K562 (cell line): ENCODE data around the gene CAPRIN2. TPM values are rescaled to one million over a fixed set of nuclear protein-coding genes. Genes with fewer than 3 reads are reported as not detected.
A peak's percentile ranks its signal among the peaks of the same experiment; 100 is the strongest.

ENCODE experiments used
- BHLHE40 ChIP-seq: IDR thresholded peaks from 2 replicates; pipeline ENCODE4 v1.6.1; 2011; ENCODE audit warnings: low read length, improper control_type of control experiment
- CCNT2 ChIP-seq: IDR thresholded peaks from 2 replicates; pipeline ENCODE4 v1.6.1; 2011; ENCODE audit warnings: borderline replicate concordance, low read depth, mild to moderate bottlenecking, moderate library complexity, mixed read lengths, low read length; ENCODE audit not compliant: insufficient read length; ENCODE audit errors: extremely low read depth
- EP400 ChIP-seq: fragments of 450-650 bp; IDR thresholded peaks from 2 replicates; pipeline ENCODE4 v1.6.1; 2017; ENCODE audit warnings: antibody characterized with exemption, mild to moderate bottlenecking, moderate library complexity
- HNRNPLL ChIP-seq: fragments of 200-400 bp; formaldehyde crosslinking; IDR thresholded peaks from 2 replicates; pipeline ENCODE4 v1.6.1; 2017; ENCODE audit warnings: low read length, low read depth, mild to moderate bottlenecking; ENCODE audit not compliant: poor library complexity, severe bottlenecking
- HSF4 ChIP-seq: fragments of 250-450 bp; sonication (Bioruptor Pico); IDR thresholded peaks from 2 replicates; pipeline ENCODE4 v2.1.2; 2022; ENCODE audit warnings: mild to moderate bottlenecking, moderate library complexity, borderline replicate concordance
- POLR2H ChIP-seq: IDR thresholded peaks from 2 replicates; pipeline ENCODE4 v1.6.1; 2016; ENCODE audit warnings: missing genetic modification characterization, low read depth, mild to moderate bottlenecking, control low read depth, missing compliant biosample characterization, moderate library complexity
- PPARD ChIP-seq: fragments of 250-450 bp; sonication (Bioruptor Pico); IDR thresholded peaks from 2 replicates; pipeline ENCODE4 v1.8.0; 2022; ENCODE audit warnings: inconsistent platforms, mild to moderate bottlenecking, moderate library complexity
- SUPT5H ChIP-seq: fragments of 450-650 bp; IDR thresholded peaks from 2 replicates; pipeline ENCODE4 v1.6.1; 2016
- TAF9B ChIP-seq: fragments of 450-650 bp; IDR thresholded peaks from 2 replicates; pipeline ENCODE4 v1.6.1; 2018; ENCODE audit warnings: mild to moderate bottlenecking; ENCODE audit not compliant: partially characterized antibody
- U2AF1 ChIP-seq: fragments of 200-400 bp; formaldehyde crosslinking; optimal IDR thresholded peaks from 2 replicates; pipeline ENCODE3; 2017; ENCODE audit warnings: mild to moderate bottlenecking, low read depth, low read length, moderate library complexity
- polyA plus RNA-seq, 8 experiments: library from polyadenylated mRNA; depleted of rRNA in 4 of 8; stranded (reverse) in 5 of 8; unstranded in 3 of 8; fragments of >200 nt; fragmentation: Nextera tagmentation in 2 of 8; fragmentation: Illumina TruSeq in 1 of 8; extraction: Ambion mirVana in 2 of 8; extraction: Trizol in 1 of 8; gene quantifications; 2 replicates each; pipeline versions ENCODE4 v1.2.1 to v1.2.3, GENCODE V29; 2011 to 2014; ENCODE audit warnings: inconsistent platforms in 1 of 8, missing spikeins in 1 of 8
- total RNA-seq, 7 experiments: library from RNA; depleted of rRNA in 6 of 7; stranded (reverse); fragments of >200 nt in 6 of 7; fragmentation: Illumina TruSeq in 2 of 7; extraction: Trizol in 2 of 7; gene quantifications; 2 replicates each; pipeline versions ENCODE4 v1.2.1 to v1.2.3, GENCODE V29; 2011 to 2021; ENCODE audit warnings: low replicate concordance in 1 of 7
- TF ChIP-seq, protein P1 (sequence below): fragments of 450-650 bp; IDR thresholded peaks from 2 replicates; pipeline ENCODE4 v1.6.1; 2017; ENCODE audit warnings: antibody characterized with exemption, mild to moderate bottlenecking
- TF ChIP-seq, protein P2 (sequence below): fragments of 250-450 bp; sonication (Bioruptor Pico); IDR thresholded peaks from 2 replicates; pipeline ENCODE4 v1.5.0; 2021
- TF ChIP-seq, protein P3 (sequence below): fragments of 200-400 bp; formaldehyde crosslinking; IDR thresholded peaks from 2 replicates; pipeline ENCODE4 v1.6.1; 2017; ENCODE audit warnings: mild to moderate bottlenecking, low read depth, low read length, moderate library complexity
- TF ChIP-seq, protein P4 (sequence below): sonication (generic); formaldehyde crosslinking; IDR thresholded peaks from 2 replicates; pipeline ENCODE4 v1.9.0; 2022; ENCODE audit warnings: mild to moderate bottlenecking, missing genetic modification reagents
- TF ChIP-seq, protein P5 (sequence below): fragments of 450-650 bp; conservative IDR thresholded peaks from 2 replicates; pipeline ENCODE4 v1.6.1; 2016; ENCODE audit warnings: missing genetic modification characterization, low read depth, mild to moderate bottlenecking, missing compliant biosample characterization, moderate library complexity
- TF ChIP-seq, protein P6 (sequence below): sonication (generic); formaldehyde crosslinking; IDR thresholded peaks from 2 replicates; pipeline ENCODE4 v1.9.0; 2022; ENCODE audit warnings: mild to moderate bottlenecking, missing genetic modification reagents

CAPRIN2 gene
- total and polyA plus RNA-seq, 9 of the 15 experiments (the other 6 are each of a cell fraction or from before 2014, with no cell fraction given), result 2.3 to 14.5 (median 8.9) TPM

DNA sequence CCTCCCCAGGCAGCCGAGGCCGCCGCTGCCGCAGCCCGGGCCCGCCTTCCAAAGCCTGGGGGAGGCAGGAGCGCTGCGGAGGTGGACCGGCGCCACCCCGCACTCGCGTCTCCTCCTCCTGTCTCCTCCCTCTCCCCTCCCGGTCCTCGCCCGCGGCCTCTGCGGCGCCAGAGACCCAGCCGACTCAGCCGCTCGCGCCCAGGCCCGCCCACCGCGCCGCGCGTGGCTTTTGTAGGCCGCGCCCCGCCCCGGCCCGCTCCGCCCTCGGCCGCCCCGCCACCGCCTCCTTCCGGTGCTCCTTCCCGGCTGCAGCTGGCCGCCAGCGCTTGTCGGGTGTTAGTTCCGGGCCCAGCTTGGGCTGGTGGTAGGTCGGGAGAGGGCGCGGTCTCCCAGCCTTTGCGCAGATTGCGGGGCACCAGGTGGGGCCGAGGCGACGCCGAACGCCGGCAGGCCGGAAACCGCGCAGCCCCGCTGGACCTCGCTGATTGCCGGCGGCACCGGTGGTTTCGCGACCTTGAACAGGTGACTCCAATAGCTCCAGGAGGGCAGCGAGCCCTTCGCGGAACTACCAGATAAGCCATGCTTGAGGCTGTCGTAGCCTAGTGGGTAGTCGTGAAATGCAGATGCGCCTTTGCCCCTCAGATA lies at the start of gene CAPRIN2 (continued):
- TF ChIP-seq, protein P1, sequence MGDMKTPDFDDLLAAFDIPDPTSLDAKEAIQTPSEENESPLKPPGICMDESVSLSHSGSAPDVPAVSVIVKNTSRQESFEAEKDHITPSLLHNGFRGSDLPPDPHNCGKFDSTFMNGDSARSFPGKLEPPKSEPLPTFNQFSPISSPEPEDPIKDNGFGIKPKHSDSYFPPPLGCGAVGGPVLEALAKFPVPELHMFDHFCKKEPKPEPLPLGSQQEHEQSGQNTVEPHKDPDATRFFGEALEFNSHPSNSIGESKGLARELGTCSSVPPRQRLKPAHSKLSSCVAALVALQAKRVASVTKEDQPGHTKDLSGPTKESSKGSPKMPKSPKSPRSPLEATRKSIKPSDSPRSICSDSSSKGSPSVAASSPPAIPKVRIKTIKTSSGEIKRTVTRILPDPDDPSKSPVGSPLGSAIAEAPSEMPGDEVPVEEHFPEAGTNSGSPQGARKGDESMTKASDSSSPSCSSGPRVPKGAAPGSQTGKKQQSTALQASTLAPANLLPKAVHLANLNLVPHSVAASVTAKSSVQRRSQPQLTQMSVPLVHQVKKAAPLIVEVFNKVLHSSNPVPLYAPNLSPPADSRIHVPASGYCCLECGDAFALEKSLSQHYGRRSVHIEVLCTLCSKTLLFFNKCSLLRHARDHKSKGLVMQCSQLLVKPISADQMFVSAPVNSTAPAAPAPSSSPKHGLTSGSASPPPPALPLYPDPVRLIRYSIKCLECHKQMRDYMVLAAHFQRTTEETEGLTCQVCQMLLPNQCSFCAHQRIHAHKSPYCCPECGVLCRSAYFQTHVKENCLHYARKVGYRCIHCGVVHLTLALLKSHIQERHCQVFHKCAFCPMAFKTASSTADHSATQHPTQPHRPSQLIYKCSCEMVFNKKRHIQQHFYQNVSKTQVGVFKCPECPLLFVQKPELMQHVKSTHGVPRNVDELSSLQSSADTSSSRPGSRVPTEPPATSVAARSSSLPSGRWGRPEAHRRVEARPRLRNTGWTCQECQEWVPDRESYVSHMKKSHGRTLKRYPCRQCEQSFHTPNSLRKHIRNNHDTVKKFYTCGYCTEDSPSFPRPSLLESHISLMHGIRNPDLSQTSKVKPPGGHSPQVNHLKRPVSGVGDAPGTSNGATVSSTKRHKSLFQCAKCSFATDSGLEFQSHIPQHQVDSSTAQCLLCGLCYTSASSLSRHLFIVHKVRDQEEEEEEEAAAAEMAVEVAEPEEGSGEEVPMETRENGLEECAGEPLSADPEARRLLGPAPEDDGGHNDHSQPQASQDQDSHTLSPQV, result peak; percentile 45
- TF ChIP-seq, protein P2, sequence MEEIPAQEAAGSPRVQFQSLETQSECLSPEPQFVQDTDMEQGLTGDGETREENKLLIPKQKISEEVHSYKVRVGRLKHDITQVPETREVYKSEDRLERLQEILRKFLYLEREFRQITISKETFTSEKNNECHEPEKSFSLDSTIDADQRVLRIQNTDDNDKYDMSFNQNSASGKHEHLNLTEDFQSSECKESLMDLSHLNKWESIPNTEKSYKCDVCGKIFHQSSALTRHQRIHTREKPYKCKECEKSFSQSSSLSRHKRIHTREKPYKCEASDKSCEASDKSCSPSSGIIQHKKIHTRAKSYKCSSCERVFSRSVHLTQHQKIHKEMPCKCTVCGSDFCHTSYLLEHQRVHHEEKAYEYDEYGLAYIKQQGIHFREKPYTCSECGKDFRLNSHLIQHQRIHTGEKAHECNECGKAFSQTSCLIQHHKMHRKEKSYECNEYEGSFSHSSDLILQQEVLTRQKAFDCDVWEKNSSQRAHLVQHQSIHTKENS (CRISPR knock-in tag), result no peak
- TF ChIP-seq, protein P3, sequence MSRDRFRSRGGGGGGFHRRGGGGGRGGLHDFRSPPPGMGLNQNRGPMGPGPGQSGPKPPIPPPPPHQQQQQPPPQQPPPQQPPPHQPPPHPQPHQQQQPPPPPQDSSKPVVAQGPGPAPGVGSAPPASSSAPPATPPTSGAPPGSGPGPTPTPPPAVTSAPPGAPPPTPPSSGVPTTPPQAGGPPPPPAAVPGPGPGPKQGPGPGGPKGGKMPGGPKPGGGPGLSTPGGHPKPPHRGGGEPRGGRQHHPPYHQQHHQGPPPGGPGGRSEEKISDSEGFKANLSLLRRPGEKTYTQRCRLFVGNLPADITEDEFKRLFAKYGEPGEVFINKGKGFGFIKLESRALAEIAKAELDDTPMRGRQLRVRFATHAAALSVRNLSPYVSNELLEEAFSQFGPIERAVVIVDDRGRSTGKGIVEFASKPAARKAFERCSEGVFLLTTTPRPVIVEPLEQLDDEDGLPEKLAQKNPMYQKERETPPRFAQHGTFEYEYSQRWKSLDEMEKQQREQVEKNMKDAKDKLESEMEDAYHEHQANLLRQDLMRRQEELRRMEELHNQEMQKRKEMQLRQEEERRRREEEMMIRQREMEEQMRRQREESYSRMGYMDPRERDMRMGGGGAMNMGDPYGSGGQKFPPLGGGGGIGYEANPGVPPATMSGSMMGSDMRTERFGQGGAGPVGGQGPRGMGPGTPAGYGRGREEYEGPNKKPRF, result peak; percentile 42; the same call in 1 of the 2 replicates
- TF ChIP-seq BHLHE40 (peak; percentile 14), U2AF1 (no peak), TAF9B (no peak), HSF4 (CRISPR knock-in tag) (no peak), CCNT2 (peak; percentile 79), HNRNPLL (peak; percentile 100), POLR2H (tag) (peak; percentile 56; the same call in 1 of the 2 replicates), SUPT5H (peak; percentile 58; the same call in 1 of the 2 replicates), PPARD (CRISPR knock-in tag) (no peak), EP400 (peak; percentile 62; the same call in 1 of the 2 replicates)
- TF ChIP-seq, protein P4, sequence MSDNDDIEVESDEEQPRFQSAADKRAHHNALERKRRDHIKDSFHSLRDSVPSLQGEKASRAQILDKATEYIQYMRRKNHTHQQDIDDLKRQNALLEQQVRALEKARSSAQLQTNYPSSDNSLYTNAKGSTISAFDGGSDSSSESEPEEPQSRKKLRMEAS (CRISPR knock-in tag), result peak; percentile 76; the same call in 1 of the 2 replicates
- TF ChIP-seq, protein P5, sequence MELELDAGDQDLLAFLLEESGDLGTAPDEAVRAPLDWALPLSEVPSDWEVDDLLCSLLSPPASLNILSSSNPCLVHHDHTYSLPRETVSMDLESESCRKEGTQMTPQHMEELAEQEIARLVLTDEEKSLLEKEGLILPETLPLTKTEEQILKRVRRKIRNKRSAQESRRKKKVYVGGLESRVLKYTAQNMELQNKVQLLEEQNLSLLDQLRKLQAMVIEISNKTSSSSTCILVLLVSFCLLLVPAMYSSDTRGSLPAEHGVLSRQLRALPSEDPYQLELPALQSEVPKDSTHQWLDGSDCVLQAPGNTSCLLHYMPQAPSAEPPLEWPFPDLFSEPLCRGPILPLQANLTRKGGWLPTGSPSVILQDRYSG (tag), result 0 out of 2 replicates have a peak, but pooled peaks have one; percentile 37
- TF ChIP-seq, protein P6, sequence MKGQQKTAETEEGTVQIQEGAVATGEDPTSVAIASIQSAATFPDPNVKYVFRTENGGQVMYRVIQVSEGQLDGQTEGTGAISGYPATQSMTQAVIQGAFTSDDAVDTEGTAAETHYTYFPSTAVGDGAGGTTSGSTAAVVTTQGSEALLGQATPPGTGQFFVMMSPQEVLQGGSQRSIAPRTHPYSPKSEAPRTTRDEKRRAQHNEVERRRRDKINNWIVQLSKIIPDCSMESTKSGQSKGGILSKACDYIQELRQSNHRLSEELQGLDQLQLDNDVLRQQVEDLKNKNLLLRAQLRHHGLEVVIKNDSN (CRISPR knock-in tag), result peak; percentile 28; the same call in 1 of the 2 replicates
